ENCODE measurements around the gene ZNF554.
"Not testable (repeated sequence)": the region's sequence is repeated elsewhere in the genome, so short reads cannot be mapped to it uniquely, and the experiment has no call there.

The ZNF554 gene

GRCh38 chr19:2837430-2837829 is 17.8 kb downstream of the ZNF554 start:
- no peak for DNase-seq

GRCh38 chr19:2840794-2841791 is 21.4 kb downstream of the ZNF554 start, which contains the start of gene ZNF555:
TSS of gene ZNF555 (plus strand) at chr19:2841475. CDS start at chr19:2841573, 98 bp downstream.
- DNase-seq: peak; percentile 99

DNA sequence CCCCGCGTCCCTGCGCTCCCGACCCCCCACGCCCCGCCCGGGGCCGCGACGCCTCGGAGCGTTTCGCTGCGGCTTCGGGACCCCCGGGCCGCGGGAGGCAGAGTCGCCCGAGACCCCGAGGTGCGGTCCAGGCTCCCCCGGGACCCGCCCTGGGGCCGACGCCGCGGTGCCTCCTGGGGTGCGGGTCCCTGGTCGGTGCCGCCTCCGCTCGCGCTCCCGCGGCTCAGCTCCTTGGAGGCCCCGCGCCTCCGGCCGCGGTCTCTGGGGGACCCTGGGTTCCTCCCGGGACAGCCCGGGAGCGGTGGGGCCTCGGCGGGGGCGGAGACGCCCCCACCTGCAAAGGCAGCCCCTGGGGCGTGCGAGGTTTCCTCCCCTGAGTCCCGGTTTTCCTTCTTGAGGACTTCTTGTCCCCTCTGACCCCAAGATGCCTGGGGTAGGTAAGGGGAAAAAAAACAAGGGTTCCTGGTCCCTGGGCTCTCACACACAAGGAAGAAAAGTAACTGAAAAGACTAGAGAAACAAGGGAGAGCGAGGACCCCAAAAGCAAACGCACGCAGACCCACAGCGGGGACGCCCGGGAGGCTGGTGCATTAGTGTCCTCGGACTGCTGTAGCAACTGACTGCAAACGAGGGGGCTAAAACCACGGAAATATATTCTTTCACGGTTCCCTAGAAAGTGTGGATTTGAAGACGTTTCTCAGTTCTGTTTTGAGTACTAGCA is 22.3 kb downstream of the ZNF554 start:
- no peak for DNase-seq

- DNase-seq: no peak
Measured at GRCh38 chr19:2845107-2845506, 25.4 kb downstream of the ZNF554 start.

DNA sequence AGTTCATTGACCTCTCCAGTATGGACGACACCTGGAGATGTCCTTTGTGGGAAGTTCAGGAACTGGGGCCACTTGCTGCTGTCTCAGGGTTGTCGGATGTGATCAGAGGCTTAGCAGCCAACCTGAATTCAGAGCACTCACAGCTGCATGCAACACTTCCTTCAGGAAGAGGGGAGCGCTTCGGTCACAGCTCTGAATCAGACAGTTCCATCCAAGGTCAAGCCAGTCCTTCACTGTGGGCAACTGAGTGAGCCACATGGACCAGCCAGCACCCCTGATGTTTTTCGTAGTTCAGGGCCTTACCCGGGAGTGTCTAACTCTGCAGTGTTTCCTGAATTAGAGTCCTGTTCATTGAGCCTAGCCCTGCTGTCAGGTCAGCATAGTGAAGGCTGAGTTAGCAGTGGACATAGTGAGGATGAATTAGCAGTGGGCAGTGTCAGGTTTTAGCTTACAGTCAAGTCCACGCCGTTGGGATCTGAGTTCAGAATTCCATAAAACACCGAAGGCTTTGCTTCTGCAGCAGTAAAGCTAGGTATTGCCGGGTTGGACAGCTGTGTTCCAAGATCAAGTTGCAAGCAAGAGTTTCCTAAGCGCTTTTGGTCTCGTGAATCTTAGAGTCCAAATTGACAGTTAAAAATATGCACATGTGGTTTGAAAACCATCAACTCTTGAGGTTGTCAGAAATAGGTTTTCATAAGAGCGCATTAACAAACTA is 26.7 kb downstream of the ZNF554 start:
- no peak for DNase-seq

- no peak for DNase-seq
Measured at GRCh38 chr19:2847507-2847906, 27.8 kb downstream of the ZNF554 start.

- no peak for DNase-seq
Measured at GRCh38 chr19:2848616-2849015, 28.9 kb downstream of the ZNF554 start.

GRCh38 chr19:2850256-2850925 is 30.7 kb downstream of the ZNF554 start:
- no peak for DNase-seq

DNA sequence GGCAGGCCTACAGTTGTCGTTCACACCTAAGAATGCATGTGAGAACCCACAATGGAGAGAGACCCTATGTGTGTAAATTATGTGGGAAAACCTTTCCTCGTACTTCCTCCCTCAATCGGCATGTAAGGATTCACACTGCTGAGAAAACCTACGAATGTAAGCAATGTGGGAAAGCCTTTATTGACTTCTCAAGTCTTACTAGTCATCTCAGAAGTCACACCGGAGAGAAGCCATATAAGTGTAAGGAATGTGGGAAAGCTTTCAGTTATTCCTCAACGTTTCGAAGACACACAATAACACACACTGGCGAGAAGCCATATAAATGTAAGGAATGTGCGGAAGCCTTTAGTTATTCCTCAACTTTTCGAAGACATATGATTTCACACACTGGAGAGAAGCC is 32.9 kb downstream of the ZNF554 start:
- no peak for DNase-seq

DNA sequence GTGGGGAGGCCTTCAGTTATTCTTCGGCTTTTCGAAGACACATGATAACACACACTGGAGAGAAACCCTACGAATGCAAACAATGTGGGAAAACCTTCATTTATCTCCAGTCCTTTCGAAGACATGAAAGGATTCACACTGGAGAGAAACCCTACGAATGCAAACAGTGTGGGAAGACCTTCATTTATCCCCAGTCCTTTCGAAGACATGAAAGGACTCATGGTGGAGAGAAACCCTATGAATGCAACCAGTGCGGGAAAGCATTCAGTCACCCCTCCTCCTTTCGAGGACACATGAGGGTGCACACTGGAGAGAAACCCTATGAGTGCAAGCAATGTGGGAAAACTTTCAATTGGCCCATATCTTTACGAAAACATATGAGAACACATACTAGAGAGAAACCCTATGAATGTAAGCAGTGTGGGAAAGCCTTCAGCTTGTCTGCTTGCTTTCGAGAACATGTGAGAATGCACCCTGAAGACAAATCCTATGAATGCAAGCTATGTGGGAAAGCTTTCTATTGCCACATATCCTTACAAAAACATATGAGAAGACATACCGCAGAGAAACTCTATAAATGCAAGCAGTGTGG is 33.4 kb downstream of the ZNF554 start:
- no peak for DNase-seq

GRCh38 chr19:2854849-2855248 is 35.2 kb downstream of the ZNF554 start:
- DNase-seq: no peak

DNA sequence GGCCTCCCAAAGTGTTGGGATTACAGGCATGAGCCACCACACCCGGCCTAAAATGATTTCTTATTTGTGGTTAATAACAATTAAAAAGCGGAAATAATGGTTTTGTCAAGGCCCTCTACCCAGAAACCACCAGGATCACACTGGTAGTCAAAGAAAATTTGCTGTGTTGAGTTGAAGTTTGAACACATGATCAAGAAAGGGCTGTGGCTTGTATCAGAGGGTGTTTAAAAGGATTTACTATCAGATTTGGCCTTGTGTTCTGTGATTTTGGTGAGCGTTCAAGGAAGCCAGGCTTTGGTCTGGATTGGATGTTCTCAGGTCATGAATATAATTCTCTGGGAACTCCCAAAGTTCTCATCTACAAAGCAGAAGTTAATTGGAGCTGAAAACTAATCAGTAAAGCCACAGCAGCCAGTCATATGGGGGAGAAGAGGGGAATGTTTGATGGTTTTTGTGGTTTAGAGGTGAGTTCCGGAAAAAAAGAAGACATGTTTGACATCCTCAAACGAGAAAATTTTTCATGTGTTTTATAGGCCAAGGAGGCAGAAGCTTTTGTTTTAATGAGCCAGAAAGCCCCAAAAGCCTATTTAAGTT is 36.9 kb downstream of the ZNF554 start:
- no peak for DNase-seq

DNA sequence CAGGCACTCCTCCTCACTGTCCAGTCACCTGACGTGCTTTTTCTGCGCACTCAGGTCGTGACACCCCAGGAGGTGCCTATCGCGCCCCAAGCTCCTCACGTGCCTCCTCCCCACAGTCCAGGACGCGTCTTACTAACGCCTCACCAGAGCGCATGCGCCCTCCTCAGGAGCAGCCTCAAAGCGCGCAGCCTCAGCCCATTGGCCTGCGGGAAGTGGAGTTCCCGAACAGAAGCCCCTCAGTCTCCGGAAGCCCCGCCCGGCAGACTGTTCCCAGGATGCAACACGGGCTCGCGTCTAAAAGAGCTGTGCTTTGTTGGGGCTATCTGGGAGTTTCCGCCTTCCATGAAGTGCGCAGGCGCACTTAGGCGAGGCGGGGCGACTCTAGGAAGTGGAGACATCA is 39.2 kb downstream of the ZNF554 start:
- DNase-seq: no peak

DNA sequence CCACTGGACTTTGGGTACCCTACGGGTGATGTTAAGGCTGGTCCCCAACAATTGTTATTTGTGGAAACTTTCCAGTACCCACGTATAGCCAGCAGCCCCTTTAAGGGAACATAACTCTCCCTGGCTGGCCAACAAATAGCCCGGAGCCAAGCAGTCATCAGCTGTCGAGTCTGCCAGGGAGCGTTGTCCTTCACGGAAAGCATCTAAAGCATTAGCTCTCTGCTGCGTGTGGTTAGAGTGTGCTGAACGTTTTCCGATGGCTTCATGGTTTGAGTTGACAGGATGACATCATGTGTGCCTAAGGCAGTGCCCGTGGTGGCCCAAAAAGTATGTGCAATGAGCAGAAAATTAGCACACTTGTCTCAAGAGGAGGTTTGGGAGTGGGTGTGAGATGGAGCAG is 44.1 kb downstream of the ZNF554 start:
- DNase-seq: no peak

DNA sequence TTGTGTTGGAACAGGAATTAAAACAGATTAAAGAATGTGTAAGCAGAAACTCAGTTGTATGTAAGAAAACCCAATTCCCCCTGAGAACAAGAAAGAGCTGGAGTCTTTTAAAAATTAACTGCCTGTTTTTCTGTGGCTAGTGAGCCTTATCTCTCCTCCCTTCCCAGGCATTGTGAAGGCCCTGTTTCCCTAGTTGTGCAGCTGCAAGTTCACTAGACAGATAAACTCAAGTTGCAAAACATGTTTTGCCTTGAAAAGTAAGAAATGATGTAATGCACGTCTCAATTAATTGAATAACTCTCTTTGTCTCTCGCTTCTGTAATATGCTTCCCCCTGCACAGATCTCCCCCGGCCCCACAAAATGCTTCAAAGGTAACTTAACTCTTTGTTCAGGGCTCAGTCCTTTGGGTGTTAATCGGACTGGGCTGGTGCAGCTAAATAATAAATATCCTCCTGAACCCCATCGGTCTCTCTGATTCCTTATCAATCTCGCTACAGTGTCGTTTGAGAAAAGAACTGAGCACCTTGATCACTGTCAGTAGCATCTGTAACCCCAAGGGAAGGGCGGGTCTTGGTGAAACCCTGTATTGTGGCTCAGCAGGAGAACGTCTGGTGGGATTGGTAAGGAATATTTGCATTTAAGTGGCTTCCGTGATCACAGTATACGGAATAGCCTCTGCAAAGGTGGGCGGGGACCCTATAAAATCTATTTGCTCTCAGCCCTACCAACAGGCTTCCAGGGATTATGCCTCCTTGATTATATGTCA is 45.8 kb downstream of the ZNF554 start:
- DNase-seq: no peak

DNA sequence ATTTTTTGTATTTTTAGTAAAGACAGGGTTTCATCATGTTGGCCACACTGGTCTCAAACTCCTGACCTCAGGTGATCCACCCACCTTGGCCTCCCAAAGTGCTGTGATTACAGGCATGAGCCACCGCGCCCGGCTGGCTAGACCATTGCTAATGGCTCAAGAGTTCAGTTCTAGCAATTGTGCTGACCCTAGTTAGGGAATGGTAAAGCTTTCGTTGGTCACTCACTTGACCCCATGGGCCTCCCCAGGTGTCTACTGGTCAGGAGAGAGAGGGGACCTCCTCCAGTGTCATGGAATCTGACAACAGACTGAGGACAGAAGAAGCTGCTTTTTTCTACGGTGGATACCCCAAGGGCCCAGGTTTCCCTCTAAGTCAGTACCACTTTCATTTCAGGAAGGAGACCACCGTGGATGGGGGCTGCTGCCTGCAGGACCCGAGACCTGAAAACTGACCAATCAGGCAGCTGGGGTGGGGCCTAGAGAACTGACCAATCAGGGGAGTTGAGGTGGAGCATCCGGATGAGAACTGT is 46.9 kb downstream of the ZNF554 start:
- DNase-seq: no peak

- DNase-seq: no peak
Measured at GRCh38 chr19:2867025-2867991, 47.6 kb downstream of the ZNF554 start, which contains the start of gene ZNF556. TSS of gene ZNF556 (plus strand) at chr19:2867335. CDS start at chr19:2867422, 87 bp downstream.

GRCh38 chr19:2869618-2870017 is 50.0 kb downstream of the ZNF554 start:
- DNase-seq: no peak

DNA sequence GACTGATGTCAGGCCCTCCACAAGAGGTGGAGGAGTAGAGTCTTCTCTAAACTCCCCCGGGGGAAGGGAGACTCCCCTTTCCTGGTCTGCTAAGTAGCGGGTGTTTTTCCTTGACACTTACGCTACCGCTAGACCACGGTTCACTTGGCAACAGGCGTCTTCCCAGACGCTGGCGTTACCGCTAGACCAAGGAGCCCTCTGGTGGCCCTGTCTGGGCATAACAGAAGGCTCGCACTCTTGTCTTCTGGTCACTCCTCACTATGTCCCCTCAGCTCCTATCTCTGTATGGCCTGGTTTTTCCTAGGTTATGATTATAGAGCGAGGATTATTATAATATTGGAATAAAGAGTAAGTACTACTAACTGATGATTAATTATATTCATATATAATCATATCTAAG is 52.5 kb downstream of the ZNF554 start:
- not testable (repeated sequence) for DNase-seq

Measured in NCI-H2171 (cell line).